GM12878 (cell line): ENCODE measurements around the gene EFHD2. TPM values are rescaled to one million over a fixed set of nuclear protein-coding genes. Genes with fewer than 3 reads are reported as not detected.

ENCODE experiments used
- ATAC-seq: fragments of 200-7000 bp; cut with Tn5 transposase; 3 replicates; pipeline ENCODE4 v1.9.1; 2020; ENCODE audit warnings: mild to moderate bottlenecking, moderate library complexity
- BruUV-seq: library from RNA; stranded (reverse); fragments of 400-500 nt; replicated peaks from 2 replicates; lab custom pipeline; 2021; lab: Mats Ljungman, UMichigan
- CTCF ChIA-PET: fragments of 300-600 bp; sonication (Branson Sonifier 250); formaldehyde crosslinking; extraction: SDS; loops from one replicate; lab custom pipeline; 2021; ENCODE audit warnings: inconsistent platforms; lab: Yijun Ruan, JAX
- POLR2A ChIA-PET: fragments of 350-600 bp; formaldehyde crosslinking; extraction: SDS; loops from one replicate; lab custom pipeline; 2021; ENCODE audit warnings: inconsistent platforms; lab: Charles Lee
- RAD21 ChIA-PET: fragments of 300-600 bp; sonication (Branson Sonifier 250); formaldehyde crosslinking; loops from one replicate; lab custom pipeline; 2023; ENCODE audit warnings: antibody characterized with exemption; ENCODE audit not compliant: unreplicated experiment; lab: Charles Lee
- SMC1A ChIA-PET: fragments of 300-600 bp; sonication (Branson Sonifier 250); formaldehyde crosslinking; loops from one replicate; lab custom pipeline; 2023; ENCODE audit not compliant: unreplicated experiment, uncharacterized antibody; lab: Charles Lee
- DNase-seq: peaks from one replicate; pipeline ENCODE4 v3.0.0-alpha.2; 2011; ENCODE audit warnings: low read depth, low spot score
- FAIRE-seq: peaks from 3 replicates; lab custom pipeline; 2011; peaks lifted over from hg19 to GRCh38; lab: Jason Lieb, UNC
- H2AFZ ChIP-seq: 2 replicates; pipeline ENCODE4 v1.6.0; 2011; ENCODE audit warnings: low read depth, low read length, control low read depth; ENCODE audit not compliant: control insufficient read depth
- H3K27ac ChIP-seq: 2 replicates; pipeline ENCODE4 v1.5.1; 2011; ENCODE audit warnings: control low read depth; ENCODE audit not compliant: control insufficient read depth, insufficient read depth
- H3K27me3 ChIP-seq, 2 experiments: replicated peaks in 1 of 2; 2 replicates each; pipeline versions ENCODE4 v1.6.0 to v1.6.1; 2011; ENCODE audit warnings: low read length in 1 of 2; ENCODE audit not compliant: control insufficient read depth in 2 of 2, insufficient read depth in 2 of 2
- H3K36me3 ChIP-seq, 2 experiments: 2 replicates each; pipeline ENCODE4 v1.5.1; 2011; ENCODE audit warnings: low read length in 1 of 2; ENCODE audit not compliant: control insufficient read depth in 2 of 2, insufficient read depth in 2 of 2
- H3K4me1 ChIP-seq: 2 replicates; pipeline ENCODE4 v1.6.1; 2011; ENCODE audit warnings: mild to moderate bottlenecking, low read length, moderate library complexity, mixed read lengths; ENCODE audit not compliant: control insufficient read depth, insufficient read depth
- H3K4me2 ChIP-seq: 2 replicates; pipeline ENCODE4 v1.6.0; 2011; ENCODE audit warnings: control low read depth; ENCODE audit not compliant: control insufficient read depth, insufficient read depth
- H3K4me3 ChIP-seq: fragments of 200-600 bp; sonication (generic); 2 replicates; pipeline ENCODE4 v1.5.1; 2016
- H3K79me2 ChIP-seq: 2 replicates; pipeline ENCODE4 v1.6.0; 2011; ENCODE audit warnings: low read length; ENCODE audit not compliant: control insufficient read depth, insufficient read depth
- H3K9ac ChIP-seq: 2 replicates; pipeline ENCODE4 v1.8.0; 2011; ENCODE audit warnings: low read length, control low read depth, mixed read lengths; ENCODE audit not compliant: control insufficient read depth, insufficient read depth
- H3K9me3 ChIP-seq: replicated peaks from 3 replicates; pipeline ENCODE4 v1.5.1; 2011; ENCODE audit warnings: mild to moderate bottlenecking, low read length; ENCODE audit not compliant: control insufficient read depth, insufficient read depth
- H4K20me1 ChIP-seq: 2 replicates; pipeline ENCODE4 v1.6.0; 2011; ENCODE audit not compliant: control insufficient read depth, insufficient read depth
- ATF2 ChIP-seq: IDR thresholded peaks from 2 replicates; pipeline ENCODE4 v1.6.1; 2012; ENCODE audit warnings: low read length, inconsistent platforms
- BCL11A ChIP-seq: IDR thresholded peaks from 2 replicates; pipeline ENCODE4 v1.6.1; 2011; ENCODE audit warnings: low read depth, low read length
- E2F4 ChIP-seq: IDR thresholded peaks from 2 replicates; pipeline ENCODE4 v1.6.1; 2012; ENCODE audit warnings: low read depth, low read length, improper control_type of control experiment
- E4F1 ChIP-seq: fragments of 450-650 bp; IDR thresholded peaks from 2 replicates; pipeline ENCODE4 v1.6.1; 2018; ENCODE audit warnings: borderline replicate concordance, mild to moderate bottlenecking; ENCODE audit not compliant: partially characterized antibody
- ETV6 ChIP-seq, 2 experiments: fragments of 450-650 bp in 1 of 2; IDR thresholded peaks in 1 of 2; conservative IDR thresholded peaks in 1 of 2; 2 replicates each; pipeline ENCODE4 v1.6.1; 2014; ENCODE audit warnings: antibody characterized with exemption in 1 of 2, borderline replicate concordance in 1 of 2, low read depth in 1 of 2, mild to moderate bottlenecking in 1 of 2, moderate library complexity in 1 of 2
- EZH2 ChIP-seq: IDR thresholded peaks from 2 replicates; pipeline ENCODE4 v1.6.1; 2012; ENCODE audit warnings: low read depth, mild to moderate bottlenecking, control low read depth, inconsistent platforms, low read length, borderline replicate concordance; ENCODE audit not compliant: control insufficient read depth
- JUND ChIP-seq: IDR thresholded peaks from 2 replicates; pipeline ENCODE4 v1.6.1; 2012; ENCODE audit warnings: low read depth, mild to moderate bottlenecking, low read length, improper control_type of control experiment, moderate library complexity
- NFYA ChIP-seq: IDR thresholded peaks from 2 replicates; pipeline ENCODE4 v1.6.1; 2011; ENCODE audit warnings: low read depth, mild to moderate bottlenecking, low read length, improper control_type of control experiment, borderline replicate concordance
- NR2F1 ChIP-seq: fragments of 450-650 bp; conservative IDR thresholded peaks from 2 replicates; pipeline ENCODE4 v1.6.1; 2017; ENCODE audit warnings: mild to moderate bottlenecking
- SMAD5 ChIP-seq: IDR thresholded peaks from 2 replicates; pipeline ENCODE4 v1.6.1; 2016; ENCODE audit warnings: antibody characterized with exemption, low read depth
- TCF7 ChIP-seq: IDR thresholded peaks from 2 replicates; pipeline ENCODE4 v1.6.1; 2014; ENCODE audit warnings: antibody characterized with exemption, borderline replicate concordance
- ZNF592 ChIP-seq: fragments of 450-650 bp; IDR thresholded peaks from 2 replicates; pipeline ENCODE4 v1.6.1; 2017; ENCODE audit warnings: mild to moderate bottlenecking, moderate library complexity
- WGBS: methylation state at CpG from one replicate; pipeline ENCODE4 v1.1.6; 2016; ENCODE audit warnings: low lambda C conversion rate; ENCODE audit not compliant: insufficient replicate concordance, insufficient coverage; ENCODE audit errors: missing lambda C conversion rate; 5-methylcytosine and 5-hydroxymethylcytosine counted together
- in situ Hi-C: fragments of 300-500 bp; cut with MboI; formaldehyde crosslinking; loops from 9 replicates; pipeline ENCODE4 v1.14.3; 2018; ENCODE audit warnings: mixed read lengths
- intact Hi-C: fragments of 100-400 bp; cut with micrococcal nuclease; formaldehyde crosslinking; loops from one replicate; pipeline ENCODE4 v1.14.2; 2022; ENCODE audit not compliant: unreplicated experiment
- polyA plus RNA-seq, 11 experiments: library from polyadenylated mRNA; depleted of rRNA in 4 of 11; unstranded in 6 of 11; stranded (reverse) in 5 of 11; fragments of >200 nt; fragmentation: Nextera tagmentation in 4 of 11; fragmentation: Illumina TruSeq in 1 of 11; extraction: Ambion mirVana in 4 of 11; extraction: Trizol in 1 of 11; gene quantifications; 1 replicate in 1 of 11; 2 replicates in 10 of 11; pipeline versions ENCODE4 v1.2.1 to v1.2.3, GENCODE V29; 2011 to 2016; ENCODE audit warnings: inconsistent platforms in 2 of 11, missing spikeins in 2 of 11, low read depth in 1 of 11
- total RNA-seq, 4 experiments: library from RNA; depleted of rRNA in 3 of 4; stranded (reverse); fragments of >200 nt in 3 of 4; fragmentation: Illumina TruSeq in 1 of 4; extraction: Trizol in 1 of 4; gene quantifications; 2 replicates each; pipeline versions ENCODE4 v1.2.1 to v1.2.3, GENCODE V29; 2013 to 2021
- TF ChIP-seq, protein P1 (sequence below): IDR thresholded peaks from 2 replicates; pipeline ENCODE4 v1.6.1; 2011; ENCODE audit warnings: borderline replicate concordance, low read depth, mild to moderate bottlenecking, moderate library complexity, low read length; ENCODE audit not compliant: insufficient read depth, poor library complexity, severe bottlenecking

EFHD2 gene
- total and polyA plus RNA-seq, 10 of the 15 experiments (the other 5 are each of a cell fraction or from before 2014, with no cell fraction given), result 4.0 to 114 (median 66.1) TPM

DNA sequence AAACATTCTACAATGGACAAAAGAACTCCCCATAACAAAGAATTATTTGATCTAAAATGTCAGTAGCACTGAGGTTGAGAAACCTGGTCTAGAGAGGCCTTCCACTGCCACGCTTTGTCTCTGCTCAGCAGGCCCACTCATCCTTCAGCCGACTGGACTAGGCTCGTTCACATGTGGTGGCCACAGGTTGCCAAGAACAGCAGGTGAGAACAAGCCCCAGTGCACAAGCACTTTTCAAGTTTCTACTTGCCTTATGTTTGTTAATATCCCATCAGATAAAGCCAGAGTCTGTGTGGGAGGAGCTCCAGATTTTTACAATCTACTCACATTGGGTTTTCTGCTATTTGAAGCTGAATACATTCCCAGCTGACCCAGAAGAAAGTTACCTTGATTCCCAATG, 9.1 kb upstream of the EFHD2 start:
- no peaks in the 10 kb centered on the region for H4K20me1 ChIP-seq
- CTCF ChIA-PET, result interaction anchor here (1.1 to 1.7 kb wide), 2 partner anchors 31 to 80 kb away, joined by 3 to 4 read pairs; no protein-coding TSS in a partner anchor
- RAD21 ChIA-PET, result interaction anchor here (1.4 kb wide), 1 partner anchor 19 kb away, joined by 3 read pairs; no protein-coding TSS in a partner anchor
- H3K36me3 ChIP-seq, result no peaks in the 10 kb centered on the region
- no peak overlapping the region for H3K27ac ChIP-seq
- H3K9ac ChIP-seq, result no peak overlapping the region
- intact Hi-C loops, result no loop called here
- no peaks in the 10 kb centered on the region for H3K79me2 ChIP-seq
- no peaks in the 10 kb centered on the region; the same call in 2 of the 3 replicates for H3K9me3 ChIP-seq
- in situ Hi-C loops, result no loop called here
- FAIRE-seq (no peak), DNase-seq (no peak), ATAC-seq (no peak)
- WGBS, result 49% methylated on average over 3 of the region's 3 CpGs
- no peaks in the 10 kb centered on the region for H3K27me3 ChIP-seq
- SMC1A ChIA-PET, result no interaction called here
- H3K4me1 ChIP-seq, result no peaks in the 10 kb centered on the region
- no TSS peak for BruUV-seq
- no peak overlapping the region for H2AFZ ChIP-seq
- H3K4me3 ChIP-seq, result no peak overlapping the region
- no peak overlapping the region for H3K4me2 ChIP-seq
- POLR2A ChIA-PET, result no interaction called here
- TF ChIP-seq E2F4 (no peak), NR2F1 (no peak), TCF7 (no peak), ATF2 (no peak), ETV6 (conservative IDR thresholded peaks at IDR 0.05 in 1 of 2, IDR thresholded peaks at IDR 0.05 in 1 of 2; ENCODE audit: borderline replicate concordance in 1 of 2, low read depth in 1 of 2) (no peak), BCL11A (no peak), ZNF592 (no peak), JUND (no peak), E4F1 (no peak), NFYA (no peak), EZH2 (no peak), SMAD5 (no peak)
- TF ChIP-seq, protein P1, sequence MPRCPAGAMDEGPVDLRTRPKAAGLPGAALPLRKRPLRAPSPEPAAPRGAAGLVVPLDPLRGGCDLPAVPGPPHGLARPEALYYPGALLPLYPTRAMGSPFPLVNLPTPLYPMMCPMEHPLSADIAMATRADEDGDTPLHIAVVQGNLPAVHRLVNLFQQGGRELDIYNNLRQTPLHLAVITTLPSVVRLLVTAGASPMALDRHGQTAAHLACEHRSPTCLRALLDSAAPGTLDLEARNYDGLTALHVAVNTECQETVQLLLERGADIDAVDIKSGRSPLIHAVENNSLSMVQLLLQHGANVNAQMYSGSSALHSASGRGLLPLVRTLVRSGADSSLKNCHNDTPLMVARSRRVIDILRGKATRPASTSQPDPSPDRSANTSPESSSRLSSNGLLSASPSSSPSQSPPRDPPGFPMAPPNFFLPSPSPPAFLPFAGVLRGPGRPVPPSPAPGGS, result no peak
